GM23338 (cell line): ENCODE measurements around the gene REEP5. TPM values are rescaled to one million over a fixed set of nuclear protein-coding genes. Genes with fewer than 3 reads are reported as not detected.

Experiments
- ATAC-seq: fragments of 200-7000 bp; cut with Tn5 transposase; 3 replicates; pipeline ENCODE4 v1.9.1; 2020
- DNase-seq: peaks from one replicate; pipeline ENCODE4 v3.0.0-alpha.2; 2015; ENCODE audit warnings: low spot score
- H2AFZ ChIP-seq: fragments of 200-600 bp; sonication (generic); 2 replicates; pipeline ENCODE4 v1.8.0; 2016; ENCODE audit warnings: antibody characterized with exemption, mild to moderate bottlenecking, moderate library complexity
- H3F3A ChIP-seq: fragments of 200-600 bp; sonication (generic); replicated peaks from 2 replicates; pipeline ENCODE4 v1.8.0; 2017; ENCODE audit warnings: antibody characterized with exemption, mixed run types, low read depth
- H3K27ac ChIP-seq: fragments of 200-600 bp; sonication (generic); 2 replicates; pipeline ENCODE4 v1.6.1; 2016; ENCODE audit warnings: low read depth
- H3K27me3 ChIP-seq: fragments of 200-600 bp; sonication (generic); 2 replicates; pipeline ENCODE4 v1.8.0; 2016; ENCODE audit warnings: mild to moderate bottlenecking, mixed run types, moderate library complexity; ENCODE audit not compliant: insufficient read depth
- H3K36me3 ChIP-seq: fragments of 200-600 bp; sonication (generic); 2 replicates; pipeline ENCODE4 v1.8.0; 2016; ENCODE audit warnings: mild to moderate bottlenecking; ENCODE audit not compliant: insufficient read depth
- H3K4me1 ChIP-seq: fragments of 200-600 bp; sonication (generic); 2 replicates; pipeline ENCODE4 v1.8.0; 2016; ENCODE audit warnings: mild to moderate bottlenecking, moderate library complexity; ENCODE audit not compliant: insufficient read depth
- H3K4me2 ChIP-seq: fragments of 200-600 bp; sonication (generic); 2 replicates; pipeline ENCODE4 v1.7.1; 2017; ENCODE audit warnings: mixed run types
- H3K4me3 ChIP-seq: fragments of 200-600 bp; sonication (generic); 2 replicates; pipeline ENCODE4 v1.6.1; 2016; ENCODE audit warnings: mixed run types
- H3K79me2 ChIP-seq: fragments of 200-600 bp; sonication (generic); replicated peaks from 2 replicates; pipeline ENCODE4 v1.8.0; 2017; ENCODE audit warnings: mild to moderate bottlenecking; ENCODE audit not compliant: insufficient read depth
- H3K9me2 ChIP-seq: fragments of 200-600 bp; sonication (generic); 2 replicates; pipeline ENCODE4 v1.8.0; 2017; ENCODE audit not compliant: insufficient read depth
- H4K20me1 ChIP-seq: fragments of 200-600 bp; sonication (generic); replicated peaks from 2 replicates; pipeline ENCODE4 v1.8.0; 2017; ENCODE audit warnings: mild to moderate bottlenecking; ENCODE audit not compliant: insufficient read depth
- H3K27ac Mint-ChIP-seq: 2 replicates; pipeline ENCODE4 v1.8.0; 2020; ENCODE audit warnings: inconsistent platforms, mild to moderate bottlenecking, moderate library complexity, mixed read lengths
- H3K27me3 Mint-ChIP-seq: 3 replicates; pipeline ENCODE4 v1.8.0; 2022; ENCODE audit warnings: low read depth, mild to moderate bottlenecking, moderate library complexity, mixed read lengths, inconsistent platforms; ENCODE audit not compliant: insufficient read depth, poor library complexity
- H3K36me3 Mint-ChIP-seq: 3 replicates; pipeline ENCODE4 v1.8.0; 2021; ENCODE audit warnings: low read depth, mild to moderate bottlenecking, inconsistent platforms, moderate library complexity, mixed read lengths
- H3K4me1 Mint-ChIP-seq: 3 replicates; pipeline ENCODE4 v1.8.0; 2020; ENCODE audit warnings: mild to moderate bottlenecking, inconsistent platforms, mixed read lengths
- H3K4me3 Mint-ChIP-seq: 3 replicates; pipeline ENCODE4 v1.8.0; 2021; ENCODE audit warnings: moderate library complexity, mild to moderate bottlenecking, inconsistent platforms, mixed read lengths
- H3K9me3 Mint-ChIP-seq: 3 replicates; pipeline ENCODE4 v1.8.0; 2020; ENCODE audit warnings: moderate library complexity, mild to moderate bottlenecking, inconsistent platforms, mixed read lengths
- CREB1 ChIP-seq: fragments of 250-450 bp; sonication (Bioruptor Pico); IDR thresholded peaks from 2 replicates; pipeline ENCODE4 v1.5.0; 2020; ENCODE audit warnings: low read depth, mild to moderate bottlenecking, moderate library complexity
- EZH2 ChIP-seq: fragments of 200-600 bp; sonication (generic); IDR thresholded peaks from one replicate; pipeline ENCODE4 v1.8.0; 2017; ENCODE audit warnings: antibody characterized with exemption, mild to moderate bottlenecking, low read depth; ENCODE audit not compliant: unreplicated experiment
- EZH2phosphoT487 ChIP-seq: fragments of 200-600 bp; sonication (generic); IDR thresholded peaks from one replicate; pipeline ENCODE4 v1.8.1; 2018; ENCODE audit warnings: antibody characterized with exemption; ENCODE audit not compliant: unreplicated experiment
- JUNB ChIP-seq: IDR thresholded peaks from one replicate; pipeline ENCODE4 v1.6.1; 2016; ENCODE audit warnings: antibody characterized with exemption; ENCODE audit not compliant: unreplicated experiment
- NANOG ChIP-seq: IDR thresholded peaks from 2 replicates; pipeline ENCODE4 v1.6.1; 2016; ENCODE audit warnings: antibody characterized with exemption, borderline replicate concordance
- POLR2AphosphoS5 ChIP-seq: IDR thresholded peaks from 2 replicates; pipeline ENCODE4 v1.6.1; 2016; ENCODE audit warnings: antibody characterized with exemption, low read depth
- REST ChIP-seq: IDR thresholded peaks from one replicate; pipeline ENCODE4 v1.6.1; 2018; ENCODE audit warnings: antibody characterized with exemption; ENCODE audit not compliant: unreplicated experiment
- ZNF331 ChIP-seq: fragments of 250-450 bp; sonication (Bioruptor Pico); IDR thresholded peaks from 2 replicates; pipeline ENCODE4 v1.5.0; 2020; ENCODE audit warnings: low read depth, mild to moderate bottlenecking, moderate library complexity
- ZNF462 ChIP-seq: fragments of 250-450 bp; sonication (Bioruptor Pico); IDR thresholded peaks from 2 replicates; pipeline ENCODE4 v1.5.0; 2020; ENCODE audit warnings: mild to moderate bottlenecking, moderate library complexity
- polyA plus RNA-seq: library from polyadenylated mRNA; unstranded; fragments of >200 nt; fragmentation: Nextera tagmentation; extraction: Ambion mirVana; gene quantifications from 2 replicates; pipeline ENCODE4 v1.2.1, GENCODE V29; 2016
- total RNA-seq: library from RNA; depleted of rRNA; stranded (reverse); fragments of >200 nt; shearing (Covaris generic); gene quantifications from 2 replicates; pipeline ENCODE4 v1.2.3, GENCODE V29; 2014

The REEP5 gene
- total and polyA plus RNA-seq, 2 experiments from 2014 or later = 32.5 to 111 TPM

- H3F3A ChIP-seq = no peaks in the 10 kb centered on the region
- TF ChIP-seq REST (no peak), EZH2 (no peak), ZNF331 (CRISPR knock-in tag) (no peak), NANOG (no peak), JUNB (no peak), CREB1 (CRISPR knock-in tag) (no peak), ZNF462 (CRISPR knock-in tag) (no peak), POLR2AphosphoS5 (no peak), EZH2phosphoT487 (no peak)
- no peaks in the 10 kb centered on the region; the same call in 1 of the 2 replicates for H3K79me2 ChIP-seq
- peaks cover 41% of the 10 kb centered on the region; the same call in 2 of the 3 replicates for H3K36me3 Mint-ChIP-seq
- no peak overlapping the region for H3K4me3 ChIP-seq
- H3K27me3 Mint-ChIP-seq = peaks cover 5% of the 10 kb centered on the region
- H3K4me2 ChIP-seq = no peak overlapping the region
- H3K9me3 Mint-ChIP-seq = no peaks in the 10 kb centered on the region
- no peak for ATAC-seq
- peak overlapping the region; percentile 84 for H3K27ac ChIP-seq
- no peaks in the 10 kb centered on the region for H3K27me3 ChIP-seq
- H3K4me1 Mint-ChIP-seq = peaks cover 27% of the 10 kb centered on the region; the same call in 2 of the 3 replicates
- no peaks in the 10 kb centered on the region; the same call in 1 of the 2 replicates for H3K36me3 ChIP-seq
- peaks cover 10% of the 10 kb centered on the region; the same call in 1 of the 2 replicates for H3K4me1 ChIP-seq
- no peak overlapping the region for H3K4me3 Mint-ChIP-seq
- H4K20me1 ChIP-seq = peaks cover 4% of the 10 kb centered on the region; the same call in 1 of the 2 replicates
- no peak overlapping the region for H2AFZ ChIP-seq
- H3K9me2 ChIP-seq = no peaks in the 10 kb centered on the region
- peak; percentile 19 for DNase-seq
- peak overlapping the region; percentile 49; the same call in 1 of the 2 replicates for H3K27ac Mint-ChIP-seq
Measured at GRCh38 chr5:112878760-112879159, 43.3 kb downstream of the REEP5 start.
